GM12891 (cell line): ENCODE data around the gene GPR101.

Experiments used
- DNase-seq: peaks from one replicate; pipeline ENCODE4 v3.0.0; 2011; ENCODE audit warnings: low spot score; ENCODE audit not compliant: insufficient read length
- FAIRE-seq: peaks from 2 replicates; lab custom pipeline; 2011; peaks lifted over from hg19 to GRCh38; lab: Jason Lieb, UNC
- PAX5 ChIP-seq: IDR thresholded peaks from 2 replicates; pipeline ENCODE4 v1.6.1; 2011; ENCODE audit warnings: low read length, moderate library complexity, mild to moderate bottlenecking; ENCODE audit not compliant: insufficient read depth, severe bottlenecking
- POLR2A ChIP-seq: IDR thresholded peaks from 2 replicates; pipeline ENCODE4 v1.6.1; 2011; ENCODE audit warnings: low read depth, low read length, control low read depth
- POLR2AphosphoS5 ChIP-seq: IDR thresholded peaks from 2 replicates; pipeline ENCODE4 v1.6.1; 2011; ENCODE audit warnings: low read depth, low read length, control low read depth
- POU2F2 ChIP-seq: IDR thresholded peaks from 2 replicates; pipeline ENCODE4 v1.6.1; 2011; ENCODE audit warnings: low read depth, mild to moderate bottlenecking, control low read depth, low read length, moderate library complexity
- SPI1 ChIP-seq: IDR thresholded peaks from 2 replicates; pipeline ENCODE4 v1.6.1; 2011; ENCODE audit warnings: low read depth, low read length, control low read depth
- TAF1 ChIP-seq: IDR thresholded peaks from 2 replicates; pipeline ENCODE4 v1.6.1; 2011; ENCODE audit warnings: low read depth, low read length, control low read depth

GPR101 gene

DNA sequence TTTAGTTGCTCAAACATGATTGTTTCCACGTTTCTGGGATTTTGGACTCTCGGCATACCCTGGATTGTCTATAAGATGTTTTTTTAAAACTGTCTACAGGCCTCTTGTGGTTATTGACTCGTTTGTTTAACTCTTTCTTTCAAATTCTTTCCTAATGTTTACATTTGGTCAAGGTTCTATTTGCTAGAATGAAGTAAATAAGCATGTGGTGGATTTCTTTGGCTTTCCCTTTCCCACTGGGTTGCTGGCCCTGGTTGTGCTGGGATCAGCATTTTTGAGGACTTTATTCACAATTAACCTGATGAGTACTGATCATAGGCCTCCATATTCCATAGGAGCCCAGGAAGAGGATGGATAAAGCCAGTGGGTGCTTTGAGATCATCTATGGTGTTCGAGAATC is 11.1 kb upstream of the GPR101 start:
- FAIRE-seq, result no peak
- TF ChIP-seq POLR2A (no peak), TAF1 (no peak), POLR2AphosphoS5 (no peak), POU2F2 (no peak), SPI1 (no peak), PAX5 (no peak)
- DNase-seq, result no peak

DNA sequence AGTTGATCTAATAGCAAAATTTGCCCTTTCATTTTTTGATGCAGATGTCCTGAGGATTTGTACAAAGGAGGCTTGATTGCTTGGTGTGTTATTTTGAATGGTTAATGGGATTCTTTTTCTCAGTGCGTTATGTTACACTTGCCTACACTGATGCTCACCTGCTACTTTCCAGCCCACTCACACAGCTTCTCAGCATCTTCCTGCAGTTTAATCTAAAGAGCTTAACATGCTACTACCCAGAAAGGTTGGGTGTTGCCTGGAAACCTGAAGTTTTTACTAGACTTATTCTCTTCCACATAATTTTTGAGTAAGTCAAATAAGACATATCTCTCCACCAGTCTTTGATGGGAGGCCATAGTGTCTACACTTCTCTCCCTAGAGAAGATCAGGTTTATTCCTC is 9.9 kb upstream of the GPR101 start:
- FAIRE-seq (no peak), DNase-seq (no peak)
- TF ChIP-seq POU2F2 (no peak), POLR2AphosphoS5 (no peak), PAX5 (no peak), SPI1 (no peak), TAF1 (no peak), POLR2A (no peak)

DNA sequence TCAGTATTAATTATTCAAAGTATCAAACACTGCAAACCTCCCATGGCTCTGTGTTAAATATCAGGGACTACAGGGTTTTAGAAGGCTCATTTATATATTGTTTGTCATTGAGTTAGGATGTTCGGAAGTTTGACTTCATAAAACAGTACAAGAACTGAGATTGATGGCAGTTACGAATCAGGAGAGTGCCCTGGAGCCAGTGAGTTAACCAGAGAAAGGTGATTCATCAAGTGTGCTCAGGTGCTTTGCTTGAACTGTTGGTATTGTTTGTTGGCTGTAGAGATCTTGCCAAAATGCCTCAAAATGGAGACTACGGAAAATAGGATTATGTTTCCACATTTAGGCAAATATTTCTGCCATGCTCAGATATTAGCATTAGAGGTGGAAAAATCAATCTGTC is 7.5 kb upstream of the GPR101 start:
- no peak for DNase-seq
- no peak for FAIRE-seq
- TF ChIP-seq POLR2A (no peak), PAX5 (no peak), SPI1 (no peak), POU2F2 (no peak), TAF1 (no peak), POLR2AphosphoS5 (no peak)

- no peak for DNase-seq
- no peak for FAIRE-seq
- no peak for TF ChIP-seq SPI1
- TF ChIP-seq POU2F2, result no peak
- no peak for TF ChIP-seq POLR2AphosphoS5
- TF ChIP-seq POLR2A, result no peak
- no peak for TF ChIP-seq PAX5
- no peak for TF ChIP-seq TAF1
Observed at GRCh38 chrX:137040113-137040794, 6.5 kb upstream of the GPR101 start.

DNA sequence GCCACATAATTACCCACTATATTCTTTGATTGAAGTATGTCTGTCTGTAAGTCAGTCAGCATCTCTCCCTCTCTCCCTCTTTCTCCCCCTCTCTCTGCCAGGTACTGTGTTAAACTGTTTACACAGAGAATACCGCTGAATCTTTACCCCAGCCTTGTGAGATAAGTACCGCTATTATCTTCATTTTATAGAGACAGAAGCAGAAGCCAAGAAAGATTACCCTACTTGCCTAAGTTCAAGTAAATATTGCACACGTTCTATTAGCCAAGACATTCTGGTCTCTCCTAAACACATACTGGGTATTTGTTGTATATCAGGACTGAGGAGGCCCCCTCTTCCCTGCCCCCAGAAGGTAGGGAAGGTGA is 695 bp upstream of the GPR101 start:
- DNase-seq (no peak), FAIRE-seq (no peak)

GRCh38 chrX:137032841-137033773 is 688 bp downstream of the GPR101 start:
- TF ChIP-seq PAX5, result no peak
- no peak for TF ChIP-seq SPI1
- TF ChIP-seq POLR2A, result no peak
- no peak for TF ChIP-seq TAF1
- no peak for TF ChIP-seq POU2F2
- TF ChIP-seq POLR2AphosphoS5, result no peak
- FAIRE-seq (no peak), DNase-seq (no peak)

More for the DNA sequence above, 695 bp upstream of the GPR101 start:
- TF ChIP-seq TAF1, result no peak
- no peak for TF ChIP-seq POLR2AphosphoS5
- no peak for TF ChIP-seq PAX5
- no peak for TF ChIP-seq POLR2A
- no peak for TF ChIP-seq SPI1
- TF ChIP-seq POU2F2, result no peak

DNA sequence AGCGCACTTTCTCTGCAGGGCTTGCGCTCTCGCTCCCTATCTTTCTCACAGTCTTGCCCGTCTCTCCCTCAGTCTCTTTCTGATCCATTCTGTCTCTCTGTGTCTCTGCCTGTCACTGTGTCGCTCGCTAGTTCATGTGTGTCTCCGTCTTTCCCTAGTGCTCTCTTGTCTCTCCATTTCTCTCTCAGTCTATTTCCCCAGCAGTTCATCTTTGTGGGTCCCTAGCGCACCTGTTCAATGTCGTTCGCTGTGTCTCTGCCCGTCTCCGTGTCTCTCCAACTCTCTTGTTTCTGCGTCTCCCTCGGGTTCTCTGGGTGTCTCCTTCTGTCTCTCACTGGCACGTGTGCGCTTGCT is 1.5 kb downstream of the GPR101 start:
- DNase-seq (no peak), FAIRE-seq (no peak)
- TF ChIP-seq TAF1, result no peak
- TF ChIP-seq POLR2A, result no peak
- no peak for TF ChIP-seq PAX5
- TF ChIP-seq POU2F2, result no peak

DNA sequence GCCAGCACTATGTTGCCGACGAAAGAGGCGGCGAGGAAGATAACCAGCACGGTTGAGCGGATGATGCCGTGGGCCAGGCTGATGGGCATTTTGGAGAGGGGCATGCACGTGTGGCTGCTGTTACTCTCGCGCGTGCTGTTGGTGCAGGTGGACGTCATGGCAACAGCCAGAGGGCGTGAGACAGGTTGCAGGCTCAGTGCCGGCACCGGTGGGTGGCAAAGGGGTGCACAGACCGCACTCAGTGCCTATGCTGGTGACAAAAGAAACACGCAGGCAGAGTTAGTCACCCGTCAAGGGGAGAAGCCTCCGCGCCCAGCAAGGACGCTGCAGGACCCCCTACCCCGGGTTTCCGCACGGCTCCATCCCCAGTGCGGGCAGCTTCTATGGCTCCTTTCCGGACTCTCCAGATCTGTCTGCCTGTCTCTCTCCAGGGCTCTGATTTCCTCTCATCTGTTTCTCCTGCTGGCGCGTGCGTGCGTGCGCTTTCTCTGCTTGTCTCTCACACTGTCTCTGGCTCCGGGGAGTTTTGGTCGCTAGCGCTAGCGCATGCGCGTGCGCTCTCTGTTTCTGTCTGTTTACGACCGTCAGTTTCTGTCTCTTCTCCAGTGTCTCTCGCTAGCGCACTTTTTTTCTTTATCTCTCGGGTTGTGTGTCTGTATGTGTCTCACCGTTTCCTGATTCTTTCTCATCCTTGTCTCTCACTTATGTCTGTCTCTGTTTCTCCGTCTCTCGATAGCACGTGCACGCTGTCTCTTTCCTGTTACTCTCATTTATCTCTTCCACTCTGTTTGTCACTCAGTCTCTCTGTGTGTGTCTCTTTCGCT is 2.1 kb downstream of the GPR101 start:
- DNase-seq, result no peak
- TF ChIP-seq SPI1 (no peak), POU2F2 (no peak), POLR2A (no peak), POLR2AphosphoS5 (no peak), PAX5 (no peak), TAF1 (no peak)
- FAIRE-seq, result peak; percentile 85

DNA sequence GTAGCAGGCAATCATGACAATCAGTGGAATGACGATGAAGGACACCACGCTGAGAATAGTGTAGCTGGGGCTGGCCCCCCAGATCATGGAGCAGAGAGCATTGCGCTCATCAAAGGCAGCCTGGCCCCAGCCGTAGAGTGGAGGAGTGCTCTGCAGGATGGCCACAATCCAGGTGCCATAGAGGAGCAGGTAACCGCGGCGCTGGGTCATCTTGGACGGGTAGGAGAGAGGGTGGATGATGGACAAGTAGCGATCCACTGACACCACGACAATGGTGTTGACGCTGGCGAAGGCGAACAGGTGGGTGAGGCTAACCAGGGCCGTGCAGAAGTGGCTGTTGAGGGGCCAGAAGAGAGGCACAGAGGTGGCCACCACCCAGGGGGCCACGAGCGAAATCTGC is 2.8 kb downstream of the GPR101 start:
- DNase-seq (no peak), FAIRE-seq (no peak)
- TF ChIP-seq SPI1 (no peak), POLR2AphosphoS5 (no peak), PAX5 (no peak), POLR2A (no peak), TAF1 (no peak), POU2F2 (no peak)
